BJ (cell line): ENCODE results near the gene PARD3B. TPM values are rescaled to one million over a fixed set of nuclear protein-coding genes. Genes with fewer than 3 reads are reported as not detected.

ENCODE experiments used
- CTCF ChIA-PET: fragments of 350-600 bp; formaldehyde crosslinking; extraction: SDS; loops from one replicate; lab custom pipeline; 2021; ENCODE audit warnings: antibody characterized with exemption, inconsistent platforms; lab: Yijun Ruan, JAX
- POLR2A ChIA-PET: fragments of 300-600 bp; sonication (Branson Sonifier 250); formaldehyde crosslinking; extraction: SDS; loops from one replicate; lab custom pipeline; 2021; ENCODE audit warnings: antibody characterized with exemption; lab: Charles Lee
- DNase-seq: peaks from one replicate; pipeline ENCODE4 v3.0.0-alpha.2; 2011; ENCODE audit warnings: low read depth
- H3K27me3 ChIP-seq: 2 replicates; pipeline ENCODE4 v1.6.0; 2011; ENCODE audit warnings: low read length; ENCODE audit not compliant: control insufficient read depth, insufficient read depth
- H3K36me3 ChIP-seq: 2 replicates; pipeline ENCODE4 v1.5.1; 2011; ENCODE audit warnings: low read length; ENCODE audit not compliant: control insufficient read depth, insufficient read depth
- H3K4me3 ChIP-seq: 2 replicates; pipeline ENCODE4 v1.5.1; 2011; ENCODE audit warnings: low read depth, mild to moderate bottlenecking, control low read depth, low read length
- polyA plus RNA-seq: library from polyadenylated mRNA; depleted of rRNA; stranded (reverse); fragments of >200 nt; gene quantifications from 2 replicates; pipeline ENCODE4 v1.2.3, GENCODE V29; 2011
- TF ChIP-seq, protein P1 (sequence below): IDR thresholded peaks from 2 replicates; pipeline ENCODE4 v1.5.1; 2011; ENCODE audit warnings: low read depth, mild to moderate bottlenecking, control low read depth, inconsistent platforms, low read length, moderate library complexity; ENCODE audit not compliant: insufficient read depth

Gene PARD3B
- polyA plus RNA-seq, 1 experiment = 7.1 TPM

DNA sequence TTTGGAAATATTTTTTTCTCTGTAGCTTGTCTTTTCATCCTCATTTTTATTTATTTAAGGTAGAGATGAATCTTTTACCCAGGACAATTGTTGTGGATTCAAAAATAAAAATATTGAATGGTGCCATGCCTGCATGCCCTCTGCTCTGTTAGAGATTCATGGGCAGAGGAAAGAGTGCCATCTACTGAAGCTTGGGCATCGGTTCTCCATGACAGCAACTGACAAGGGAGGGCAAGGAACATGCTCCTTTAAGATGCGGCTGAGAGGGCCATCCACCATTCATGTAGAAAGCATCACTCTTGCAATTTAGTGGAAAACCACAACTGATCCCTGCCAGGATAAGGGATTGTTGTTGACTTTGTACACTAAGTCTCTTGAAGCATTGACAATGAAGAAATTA is 79.9 kb downstream of the PARD3B start:
- no peak for DNase-seq
- TF ChIP-seq, protein P1, sequence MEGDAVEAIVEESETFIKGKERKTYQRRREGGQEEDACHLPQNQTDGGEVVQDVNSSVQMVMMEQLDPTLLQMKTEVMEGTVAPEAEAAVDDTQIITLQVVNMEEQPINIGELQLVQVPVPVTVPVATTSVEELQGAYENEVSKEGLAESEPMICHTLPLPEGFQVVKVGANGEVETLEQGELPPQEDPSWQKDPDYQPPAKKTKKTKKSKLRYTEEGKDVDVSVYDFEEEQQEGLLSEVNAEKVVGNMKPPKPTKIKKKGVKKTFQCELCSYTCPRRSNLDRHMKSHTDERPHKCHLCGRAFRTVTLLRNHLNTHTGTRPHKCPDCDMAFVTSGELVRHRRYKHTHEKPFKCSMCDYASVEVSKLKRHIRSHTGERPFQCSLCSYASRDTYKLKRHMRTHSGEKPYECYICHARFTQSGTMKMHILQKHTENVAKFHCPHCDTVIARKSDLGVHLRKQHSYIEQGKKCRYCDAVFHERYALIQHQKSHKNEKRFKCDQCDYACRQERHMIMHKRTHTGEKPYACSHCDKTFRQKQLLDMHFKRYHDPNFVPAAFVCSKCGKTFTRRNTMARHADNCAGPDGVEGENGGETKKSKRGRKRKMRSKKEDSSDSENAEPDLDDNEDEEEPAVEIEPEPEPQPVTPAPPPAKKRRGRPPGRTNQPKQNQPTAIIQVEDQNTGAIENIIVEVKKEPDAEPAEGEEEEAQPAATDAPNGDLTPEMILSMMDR = no peak
- Histone ChIP-seq H3K27me3 (no peaks in the 10 kb centered on the region), H3K36me3 (no peaks in the 10 kb centered on the region), H3K4me3 (no peak overlapping the region)
- POLR2A ChIA-PET = no interaction called here
- CTCF ChIA-PET = interaction anchor here (0.7 to 2.1 kb wide), 2 partner anchors 10 to 242 kb away, joined by 3 to 9 read pairs; no protein-coding TSS in a partner anchor

DNA sequence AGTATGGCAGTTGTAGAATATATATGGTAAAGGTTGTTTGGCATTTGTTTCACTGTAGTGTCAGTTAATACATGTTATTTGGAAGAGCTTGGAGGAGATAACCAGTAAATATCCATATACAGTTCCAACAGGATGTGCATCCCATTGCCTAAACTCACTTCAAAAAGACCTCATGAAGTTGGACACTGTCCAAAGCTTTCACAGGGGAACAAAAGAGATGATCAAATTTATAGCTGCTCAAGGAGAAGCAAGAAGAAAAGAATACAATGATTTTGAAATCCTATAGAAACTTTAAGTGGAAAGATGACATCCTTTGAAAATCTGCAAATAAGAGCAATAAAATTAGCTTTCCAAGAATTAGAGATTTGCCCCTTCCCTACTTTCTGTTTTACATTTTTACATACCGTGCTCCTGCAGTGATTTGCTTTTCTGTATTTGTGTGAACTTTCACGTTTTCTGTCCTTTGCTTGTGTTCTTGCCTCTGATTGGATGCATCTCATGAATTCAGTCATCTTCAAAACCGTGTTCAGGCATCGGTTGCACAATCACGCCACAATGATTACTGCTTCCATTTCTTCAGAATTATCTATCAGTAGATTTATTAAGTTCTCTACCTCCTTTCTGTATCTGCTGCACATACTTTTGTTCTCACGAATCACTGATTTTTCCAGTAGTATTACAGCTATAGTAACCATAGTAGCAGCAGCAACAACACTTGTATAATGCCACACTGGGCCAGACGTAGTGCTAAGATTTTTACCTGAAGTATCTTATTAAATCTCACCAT is 83.8 kb downstream of the PARD3B start:
- DNase-seq = no peak
- Histone ChIP-seq H3K4me3 (no peak overlapping the region), H3K27me3 (no peaks in the 10 kb centered on the region), H3K36me3 (no peaks in the 10 kb centered on the region)
- ChIA-PET POLR2A (no interaction called here), CTCF (no interaction called here)
- TF ChIP-seq, protein P1 = no peak

DNA sequence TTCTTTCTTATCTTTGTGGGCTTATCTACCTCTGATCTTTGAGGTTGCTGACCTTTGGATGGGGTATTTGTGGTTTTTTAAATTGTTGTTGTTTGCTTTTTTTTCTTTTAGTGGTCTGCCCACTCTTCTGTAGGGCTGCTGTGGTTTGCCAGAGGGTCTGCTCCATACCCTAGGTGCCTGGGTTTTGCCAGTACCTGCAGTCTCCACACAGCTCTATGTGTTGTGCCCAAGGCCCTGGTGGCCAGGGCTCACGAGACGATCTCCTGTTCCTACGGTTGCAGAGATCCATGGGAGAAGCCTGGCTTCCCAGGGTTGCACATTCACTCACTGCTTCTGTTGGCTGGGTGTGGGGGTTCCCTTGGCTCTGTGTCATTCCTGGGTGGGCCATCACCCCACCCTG is 87.1 kb downstream of the PARD3B start:
- no peak for DNase-seq
- Histone ChIP-seq H3K27me3 (no peaks in the 10 kb centered on the region), H3K36me3 (no peaks in the 10 kb centered on the region), H3K4me3 (no peak overlapping the region)
- ChIA-PET POLR2A (no interaction called here), CTCF (interaction anchor here (1.2 kb wide), 1 partner anchor 9 kb away, joined by 3 read pairs; no protein-coding TSS in a partner anchor)
- TF ChIP-seq, protein P1 = no peak

DNA sequence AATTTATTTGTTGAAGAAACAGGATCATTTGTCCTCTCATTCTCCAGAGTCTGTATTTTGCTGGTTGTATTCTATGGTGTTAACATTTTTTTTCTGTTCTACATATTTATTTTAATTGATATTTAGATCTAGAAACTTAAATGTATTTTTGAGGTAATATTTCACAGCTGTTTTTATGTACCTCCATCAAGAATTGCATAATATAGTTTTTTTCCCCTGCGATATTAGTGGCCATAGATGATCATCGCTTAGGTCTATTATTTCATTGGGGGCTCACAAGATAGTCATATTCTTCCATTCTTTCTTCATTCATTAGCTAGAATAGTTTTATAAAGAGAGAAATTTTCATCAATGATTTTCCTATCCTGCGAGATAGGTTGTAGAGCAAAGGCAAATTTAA is 89.3 kb downstream of the PARD3B start:
- ChIA-PET CTCF (interaction anchor here (2.4 kb wide), 1 partner anchor 9 kb away, joined by 9 read pairs; no protein-coding TSS in a partner anchor), POLR2A (no interaction called here)
- no peak for DNase-seq
- TF ChIP-seq, protein P1 = no peak
- Histone ChIP-seq H3K36me3 (no peaks in the 10 kb centered on the region), H3K4me3 (no peak overlapping the region), H3K27me3 (no peaks in the 10 kb centered on the region)

DNA sequence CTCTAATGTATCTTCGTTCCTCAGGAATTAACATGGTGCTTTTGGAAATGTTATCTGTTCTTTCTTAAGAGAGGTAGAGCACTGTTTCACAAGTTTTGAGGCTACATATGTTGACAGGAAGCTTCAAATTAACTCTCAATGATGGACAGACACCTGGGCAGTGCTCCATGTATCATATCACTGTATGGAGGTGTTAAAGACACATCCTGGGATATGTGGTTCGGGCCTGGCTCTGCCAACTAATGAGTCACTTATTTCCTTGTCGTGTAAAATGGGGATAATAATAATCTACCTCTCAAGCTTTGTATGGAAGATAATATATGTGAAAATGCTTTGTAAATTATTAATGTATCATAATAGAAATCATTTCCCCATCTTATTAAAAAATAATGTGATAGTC is 90.2 kb downstream of the PARD3B start:
- no peaks in the 10 kb centered on the region for H3K27me3 ChIP-seq
- CTCF ChIA-PET = interaction anchor here (1.0 to 2.4 kb wide), 2 partner anchors 10 to 58 kb away, joined by 3 to 9 read pairs; no protein-coding TSS in a partner anchor
- H3K4me3 ChIP-seq = no peak overlapping the region
- H3K36me3 ChIP-seq = no peaks in the 10 kb centered on the region
- POLR2A ChIA-PET = no interaction called here
- TF ChIP-seq, protein P1 = no peak
- no peak for DNase-seq
